ENCODE data around the gene CCDC69. TPM values are rescaled to one million over a fixed set of nuclear protein-coding genes. Genes with fewer than 3 reads are reported as not detected.

CCDC69 gene
- total RNA-seq, 2 donors from 2014 or later, result 34.8 to 44.8 TPM

- ATAC-seq (no peak), DNase-seq (no peak)
- WGBS, 2 donors, result 71 to 77% methylated on average over 5 of the region's 5 CpGs
- intact Hi-C loops (cut with DNase I), result no loop called here
- H3K4me3 ChIP-seq, result no peak overlapping the region
- no peaks in the 10 kb centered on the region for H3K27me3 ChIP-seq
- H3K9me3 ChIP-seq, result no peaks in the 10 kb centered on the region
- H3K36me3 ChIP-seq (replicated peaks in 1 of 2; ENCODE audit: insufficient read depth in 1 of 2, low read depth in 2 of 2), result no peaks in the 10 kb centered on the region
- peaks cover 46% of the 10 kb centered on the region for H3K4me1 ChIP-seq
- TF ChIP-seq POLR2A (IDR thresholded peaks at IDR 0.05), result no peak
- no peak for TF ChIP-seq CTCF (IDR thresholded peaks at IDR 0.05)
- no peak overlapping the region for H3K27ac ChIP-seq
Observed at GRCh38 chr5:151216781-151217180, 7.1 kb downstream of the CCDC69 start.

DNA sequence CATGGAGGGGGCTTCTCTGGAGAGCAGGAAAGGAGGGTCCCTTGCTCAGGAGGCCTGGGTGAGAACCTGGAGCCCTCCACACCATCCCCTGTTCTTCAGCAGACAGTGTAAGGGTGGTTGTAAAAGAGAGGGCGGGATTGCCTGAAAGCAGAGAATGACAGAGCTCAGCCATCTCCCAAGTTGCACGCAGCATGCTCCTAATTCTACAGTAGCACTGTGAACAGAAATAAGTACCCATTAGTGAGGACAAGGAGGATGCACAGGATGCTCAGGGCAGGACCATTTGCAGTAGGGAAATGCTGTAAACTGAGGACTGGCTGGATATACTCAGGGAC is 8.4 kb downstream of the CCDC69 start:
- ATAC-seq, result no peak

DNA sequence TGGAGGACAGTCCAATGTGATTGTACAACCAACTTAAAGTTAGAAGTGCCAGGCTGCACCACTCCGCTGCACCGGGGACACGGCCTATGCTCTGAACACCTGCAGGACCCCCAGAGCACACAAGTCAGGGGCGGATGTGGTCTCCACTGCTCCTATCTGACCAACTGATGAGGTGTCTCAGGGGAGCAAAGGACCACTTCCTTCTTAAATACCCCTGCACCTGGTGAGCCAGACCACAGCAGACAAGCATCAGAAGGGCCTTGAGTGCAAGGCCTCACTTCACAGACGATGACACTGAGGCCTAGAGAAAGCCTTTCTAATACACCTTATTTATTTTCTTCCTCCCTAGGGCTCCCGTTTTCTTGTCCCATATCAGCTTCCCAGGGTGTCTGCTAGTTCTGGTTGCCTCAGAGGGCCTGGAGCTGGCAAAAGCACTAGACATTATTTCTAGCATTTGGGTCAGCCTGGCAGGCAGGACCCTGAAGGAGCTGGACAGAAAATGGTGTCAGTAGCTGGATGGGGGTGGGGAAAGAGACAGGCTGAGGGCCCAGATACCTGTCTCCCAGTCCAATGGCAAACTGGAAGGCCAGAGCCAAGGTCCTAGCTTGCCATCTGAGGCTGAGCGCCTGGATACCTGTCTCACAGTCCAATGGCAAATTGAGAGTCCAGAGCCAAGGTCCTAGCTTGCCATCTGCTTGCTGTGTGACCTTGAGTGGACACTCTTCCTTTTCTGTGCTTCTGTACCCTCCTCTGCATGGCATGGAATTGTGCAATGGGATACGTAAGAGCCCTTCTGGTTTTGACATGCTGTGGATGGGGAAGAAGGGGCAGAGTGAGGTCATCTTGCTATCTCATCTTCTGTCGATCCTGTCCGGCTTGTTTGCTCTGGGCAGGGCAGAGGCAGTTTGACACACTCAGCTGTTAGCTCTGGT is 9.0 kb downstream of the CCDC69 start:
- Histone ChIP-seq H3K9me3 (no peaks in the 10 kb centered on the region), H3K36me3 (replicated peaks in 1 of 2; ENCODE audit: insufficient read depth in 1 of 2, low read depth in 2 of 2) (no peaks in the 10 kb centered on the region), H3K4me3 (no peak overlapping the region), H3K27me3 (no peaks in the 10 kb centered on the region), H3K27ac (peak overlapping the region in 3 of 4 donors; percentile 1 to 72 (median 56)), H3K4me1 (peaks cover 37% of the 10 kb centered on the region)
- intact Hi-C loops (cut with DNase I), result no loop called here
- TF ChIP-seq CTCF (IDR thresholded peaks at IDR 0.05) (no peak), POLR2A (IDR thresholded peaks at IDR 0.05) (no peak)
- DNase-seq (peak in 1 of 4 donors; percentile 55), ATAC-seq (no peak)
- 62 to 64% methylated on average over 6 to 10 of the region's 10 CpGs for WGBS, 2 donors

More for the DNA sequence above, 8.4 kb downstream of the CCDC69 start:
- no peak for DNase-seq
- H3K9me3 ChIP-seq, result no peaks in the 10 kb centered on the region
- intact Hi-C loops (cut with DNase I), result no loop called here
- peak overlapping the region in 2 of 4 donors; percentile 7 to 14 for H3K27ac ChIP-seq
- no peak for TF ChIP-seq POLR2A (IDR thresholded peaks at IDR 0.05)
- 94 to 100% methylated on average over 2 of the region's 2 CpGs for WGBS, 2 donors
- peaks cover 43% of the 10 kb centered on the region for H3K4me1 ChIP-seq
- H3K27me3 ChIP-seq, result no peaks in the 10 kb centered on the region
- no peaks in the 10 kb centered on the region for H3K36me3 ChIP-seq (replicated peaks in 1 of 2; ENCODE audit: insufficient read depth in 1 of 2, low read depth in 2 of 2)
- no peak overlapping the region for H3K4me3 ChIP-seq

DNA sequence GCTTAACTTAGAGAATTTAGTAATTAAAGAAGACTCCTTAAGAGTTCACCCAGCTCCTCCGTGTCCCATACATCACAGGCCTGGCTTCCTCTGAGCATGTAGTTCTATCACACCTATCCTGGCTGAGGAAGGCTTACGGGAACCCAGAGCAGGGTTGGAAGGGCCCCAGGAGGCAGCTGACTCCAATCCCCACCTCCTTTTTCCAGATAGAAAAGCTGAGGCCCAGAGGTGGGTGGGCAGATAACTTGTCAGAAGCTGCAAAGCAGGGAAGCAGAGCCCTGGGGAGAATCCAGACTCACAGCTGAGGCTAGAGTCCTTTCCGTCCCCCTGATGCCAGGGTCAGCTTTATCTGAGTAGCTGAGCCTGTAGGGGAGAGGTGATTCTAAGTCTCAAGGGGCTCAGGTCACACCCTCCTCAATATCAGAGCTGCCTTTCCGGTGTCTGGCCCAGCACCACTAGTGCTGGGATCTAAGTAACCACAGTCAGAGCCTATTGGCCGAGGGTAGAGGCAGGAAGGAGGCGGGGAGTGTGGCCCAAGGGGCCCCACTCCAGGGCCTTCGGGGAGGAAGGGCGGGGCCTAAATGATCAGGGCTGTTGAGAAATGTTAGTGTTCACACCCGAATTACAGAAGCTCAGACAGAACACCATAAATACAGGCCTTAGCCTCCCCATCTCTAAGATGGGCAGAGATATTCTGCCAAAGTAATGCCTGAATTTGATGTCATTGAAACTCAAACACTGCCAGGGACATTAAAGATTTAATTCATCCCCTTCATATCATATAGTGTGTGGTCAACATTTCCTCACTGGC is 9.9 kb downstream of the CCDC69 start:
- intact Hi-C loops (cut with DNase I), result no loop called here
- Histone ChIP-seq H3K4me1 (peaks cover 46% of the 10 kb centered on the region), H3K4me3 (no peak overlapping the region), H3K36me3 (replicated peaks in 1 of 2; ENCODE audit: insufficient read depth in 1 of 2, low read depth in 2 of 2) (no peaks in the 10 kb centered on the region), H3K27me3 (no peaks in the 10 kb centered on the region), H3K9me3 (no peaks in the 10 kb centered on the region), H3K27ac (peak overlapping the region; percentile 1 to 72 (median 47))
- ATAC-seq (peak; percentile 69), DNase-seq (peak; percentile 36 to 78 (median 62))
- 33 to 45% methylated on average over 7 to 9 of the region's 9 CpGs for WGBS, 2 donors
- TF ChIP-seq POLR2A (IDR thresholded peaks at IDR 0.05) (no peak), CTCF (IDR thresholded peaks at IDR 0.05) (no peak)

DNA sequence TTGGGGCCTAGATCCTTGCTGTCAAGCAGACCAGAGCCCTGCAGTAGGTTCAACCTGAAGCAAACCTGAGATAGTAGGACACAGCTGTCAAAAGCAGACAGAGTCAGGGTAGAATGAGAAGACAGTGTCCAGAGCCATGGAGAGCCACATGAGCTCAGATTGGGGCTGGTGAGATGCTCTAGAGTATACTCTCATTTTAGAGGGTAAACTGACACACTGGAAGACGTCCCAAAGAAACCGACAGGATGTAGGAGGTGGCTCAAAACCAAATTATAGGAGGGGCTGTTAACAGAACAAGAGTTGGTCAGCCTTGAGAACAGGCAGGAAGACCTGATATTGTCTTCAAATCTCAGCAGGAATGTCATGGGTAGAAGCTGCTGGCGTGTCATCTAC is 11.5 kb downstream of the CCDC69 start:
- no peak for ATAC-seq
- TF ChIP-seq POLR2A (IDR thresholded peaks at IDR 0.05) (no peak), CTCF (IDR thresholded peaks at IDR 0.05) (no peak)
- Histone ChIP-seq H3K27me3 (no peaks in the 10 kb centered on the region), H3K4me1 (peaks cover 51% of the 10 kb centered on the region), H3K27ac (peak overlapping the region in 2 of 4 donors; percentile 24 to 29), H3K4me3 (no peak overlapping the region), H3K36me3 (replicated peaks in 1 of 2; ENCODE audit: insufficient read depth in 1 of 2, low read depth in 2 of 2) (no peaks in the 10 kb centered on the region), H3K9me3 (no peaks in the 10 kb centered on the region)
- no peak for DNase-seq
- WGBS, 2 donors, result 64 to 67% methylated on average over 3 of the region's 3 CpGs
- intact Hi-C loops (cut with DNase I), result no loop called here

Data from body of pancreas (tissue), 4 donors.